Astrocyte of the cerebellum (primary cell): ENCODE results near the gene LDAH.

Source experiments
- DNase-seq: peaks from one replicate; pipeline ENCODE4 v3.0.0-alpha.2; 2011; ENCODE audit warnings: low read depth
- H3K4me3 ChIP-seq: 2 replicates; pipeline ENCODE4 v1.5.1; 2011; ENCODE audit warnings: mild to moderate bottlenecking, low read depth, low read length, moderate library complexity
- CTCF ChIP-seq: IDR thresholded peaks from 2 replicates; pipeline ENCODE4 v1.5.1; 2012; ENCODE audit warnings: low read length, low read depth, moderate library complexity, mild to moderate bottlenecking; ENCODE audit errors: missing control alignments
- in situ Hi-C: cut with HindIII; loops from 2 replicates; pipeline ENCODE4 v1.10.0; 2017; ENCODE audit warnings: low sequenced_read_pairs

LDAH gene

GRCh38 chr2:20641123-20641985 is 181.5 kb downstream of the LDAH start:
- no peak for DNase-seq
- in situ Hi-C loops, result no loop called here
- no peak for TF ChIP-seq CTCF
- H3K4me3 ChIP-seq, result no peak overlapping the region

DNA sequence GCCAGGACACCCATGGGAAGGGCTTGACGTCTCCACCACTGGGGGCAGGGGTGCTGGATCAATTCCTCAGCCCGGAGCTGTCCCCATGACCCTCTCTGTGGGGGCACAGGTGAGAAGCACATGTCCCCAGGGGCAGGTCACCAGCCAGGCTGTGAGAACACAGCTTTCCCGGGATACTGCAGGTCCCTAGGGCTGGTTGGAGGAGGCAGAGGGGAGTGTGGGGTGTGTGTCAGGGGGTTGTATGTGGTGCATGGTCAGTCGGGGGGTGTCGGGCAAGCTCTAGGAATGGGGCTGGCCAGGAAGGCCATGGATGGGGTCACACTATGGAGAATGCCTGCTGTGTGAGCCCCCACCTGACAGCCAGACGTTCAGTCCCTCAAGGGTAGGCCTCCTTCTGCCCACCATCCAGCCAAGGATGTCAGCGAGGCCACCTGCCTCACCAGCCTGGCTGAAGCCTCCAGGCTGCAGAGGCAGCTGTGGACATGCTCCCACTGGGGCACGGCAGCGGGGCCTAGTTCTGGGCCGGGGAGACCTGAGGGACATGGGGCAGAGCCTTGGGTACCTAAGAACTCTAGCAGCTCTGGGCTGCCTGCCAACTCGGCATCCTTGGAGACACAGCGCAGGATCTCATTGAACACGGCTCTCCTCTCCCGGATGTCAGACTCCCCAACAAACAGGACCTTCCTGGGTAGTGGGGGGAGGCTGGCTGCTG is 182.3 kb downstream of the LDAH start:
- in situ Hi-C loops, result no loop called here
- no peak overlapping the region for H3K4me3 ChIP-seq
- no peak for TF ChIP-seq CTCF
- no peak for DNase-seq

GRCh38 chr2:20638646-20639430 is 184.1 kb downstream of the LDAH start:
- in situ Hi-C loops, result no loop called here
- no peak overlapping the region for H3K4me3 ChIP-seq
- DNase-seq, result no peak
- TF ChIP-seq CTCF, result no peak

- in situ Hi-C loops, result no loop called here
- DNase-seq, result no peak
- no peak for TF ChIP-seq CTCF
- no peak overlapping the region for H3K4me3 ChIP-seq
These were observed 184.9 kb downstream of the LDAH start for GRCh38 chr2:20638014-20638413.

GRCh38 chr2:20637147-20637546 is 185.8 kb downstream of the LDAH start:
- no peak for TF ChIP-seq CTCF
- DNase-seq, result no peak
- in situ Hi-C loops, result no loop called here
- no peak overlapping the region for H3K4me3 ChIP-seq
